BJ (cell line): ENCODE measurements around the gene OR3A1. TPM values are rescaled to one million over a fixed set of nuclear protein-coding genes. Genes with fewer than 3 reads are reported as not detected.
"Not testable (repeated sequence)": the region's sequence is repeated elsewhere in the genome, so short reads cannot be mapped to it uniquely, and the experiment has no call there.

Source experiments
- CTCF ChIA-PET: fragments of 350-600 bp; formaldehyde crosslinking; extraction: SDS; loops from one replicate; lab custom pipeline; 2021; ENCODE audit warnings: antibody characterized with exemption, inconsistent platforms; lab: Yijun Ruan, JAX
- POLR2A ChIA-PET: fragments of 300-600 bp; sonication (Branson Sonifier 250); formaldehyde crosslinking; extraction: SDS; loops from one replicate; lab custom pipeline; 2021; ENCODE audit warnings: antibody characterized with exemption; lab: Charles Lee
- DNase-seq: peaks from one replicate; pipeline ENCODE4 v3.0.0-alpha.2; 2011; ENCODE audit warnings: low read depth
- H3K27me3 ChIP-seq: 2 replicates; pipeline ENCODE4 v1.6.0; 2011; ENCODE audit warnings: low read length; ENCODE audit not compliant: control insufficient read depth, insufficient read depth
- H3K36me3 ChIP-seq: 2 replicates; pipeline ENCODE4 v1.5.1; 2011; ENCODE audit warnings: low read length; ENCODE audit not compliant: control insufficient read depth, insufficient read depth
- H3K4me3 ChIP-seq: 2 replicates; pipeline ENCODE4 v1.5.1; 2011; ENCODE audit warnings: low read depth, mild to moderate bottlenecking, control low read depth, low read length
- CTCF ChIP-seq: IDR thresholded peaks from 2 replicates; pipeline ENCODE4 v1.5.1; 2011; ENCODE audit warnings: low read depth, mild to moderate bottlenecking, control low read depth, inconsistent platforms, low read length, moderate library complexity; ENCODE audit not compliant: insufficient read depth
- polyA plus RNA-seq: library from polyadenylated mRNA; depleted of rRNA; stranded (reverse); fragments of >200 nt; gene quantifications from 2 replicates; pipeline ENCODE4 v1.2.3, GENCODE V29; 2011

OR3A1 gene
- polyA plus RNA-seq, 1 experiment: not detected

GRCh38 chr17:3308603-3309002, 10.4 kb upstream of the OR3A1 start:
- Histone ChIP-seq H3K4me3 (no peak overlapping the region), H3K27me3 (no peaks in the 10 kb centered on the region), H3K36me3 (no peaks in the 10 kb centered on the region)
- DNase-seq: no peak
- no peak for TF ChIP-seq CTCF
- POLR2A ChIA-PET: no interaction called here
- CTCF ChIA-PET: no interaction called here

- POLR2A ChIA-PET: no interaction called here
Measured at GRCh38 chr17:3295632-3296031, 2.5 kb downstream of the OR3A1 start.

GRCh38 chr17:3293548-3293947, 4.6 kb downstream of the OR3A1 start:
- DNase-seq, H3K4me3 ChIP-seq, H3K36me3 ChIP-seq, H3K27me3 ChIP-seq, POLR2A ChIA-PET, CTCF ChIA-PET: not testable (repeated sequence)

More at GRCh38 chr17:3295632-3296031, 2.5 kb downstream of the OR3A1 start:
- no peaks in the 10 kb centered on the region for H3K27me3 ChIP-seq
- H3K36me3 ChIP-seq: no peaks in the 10 kb centered on the region
- H3K4me3 ChIP-seq: no peak overlapping the region
- no peak for DNase-seq
- no peak for TF ChIP-seq CTCF
- CTCF ChIA-PET: no interaction called here

GRCh38 chr17:3282901-3283300, 15.3 kb downstream of the OR3A1 start:
- no peak overlapping the region for H3K4me3 ChIP-seq
- H3K36me3 ChIP-seq: no peaks in the 10 kb centered on the region
- no peak for TF ChIP-seq CTCF
- no peak for DNase-seq
- ChIA-PET POLR2A (no interaction called here), CTCF (no interaction called here)
- no peaks in the 10 kb centered on the region for H3K27me3 ChIP-seq

GRCh38 chr17:3276126-3276525, 22.0 kb downstream of the OR3A1 start:
- Histone ChIP-seq H3K36me3 (no peaks in the 10 kb centered on the region), H3K27me3 (no peaks in the 10 kb centered on the region), H3K4me3 (no peak overlapping the region)
- TF ChIP-seq CTCF: no peak
- DNase-seq: no peak
- ChIA-PET POLR2A (no interaction called here), CTCF (no interaction called here)

GRCh38 chr17:3271072-3271848, 26.9 kb downstream of the OR3A1 start:
- ChIA-PET POLR2A (no interaction called here), CTCF (no interaction called here)
- no peak for TF ChIP-seq CTCF
- Histone ChIP-seq H3K4me3 (no peak overlapping the region), H3K36me3 (no peaks in the 10 kb centered on the region), H3K27me3 (no peaks in the 10 kb centered on the region)
- DNase-seq: no peak
